Stimulated activated CD4-positive, alpha-beta T cell treated with anti-CD3 and anti-CD28 coated beads, TNF-alpha, amount 100 ng/mL, for 24 hours (primary cell): Measurements from ENCODE around the gene KCNQ1OT1.
"Not testable (repeated sequence)": the region's sequence is repeated elsewhere in the genome, so short reads cannot be mapped to it uniquely, and the experiment has no call there.

ENCODE experiments used
- DNase-seq, 3 experiments: peaks; one replicate each; pipeline ENCODE4 v3.0.0-alpha.2; 2020; ENCODE audit warnings: low read depth in 3 of 3

The KCNQ1OT1 gene

DNA sequence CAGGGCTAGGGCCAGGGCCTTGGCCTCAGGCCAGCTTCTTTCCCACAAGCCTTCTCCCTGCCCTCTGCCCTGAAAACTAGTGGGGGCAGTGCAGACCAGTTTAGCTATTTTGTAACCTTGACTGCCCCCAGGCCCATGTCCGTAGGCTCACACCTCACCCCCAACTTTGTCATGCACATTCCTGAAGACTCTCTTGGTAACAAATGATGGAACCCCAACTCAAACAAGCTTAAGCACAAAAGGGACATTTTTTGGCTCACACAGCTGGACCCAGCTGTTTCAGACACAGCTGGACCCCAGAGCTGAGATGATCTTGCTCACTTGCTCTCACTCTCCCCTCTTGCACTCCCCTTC lies 46.6 kb downstream of the KCNQ1OT1 start:
- DNase-seq, result no peak

DNA sequence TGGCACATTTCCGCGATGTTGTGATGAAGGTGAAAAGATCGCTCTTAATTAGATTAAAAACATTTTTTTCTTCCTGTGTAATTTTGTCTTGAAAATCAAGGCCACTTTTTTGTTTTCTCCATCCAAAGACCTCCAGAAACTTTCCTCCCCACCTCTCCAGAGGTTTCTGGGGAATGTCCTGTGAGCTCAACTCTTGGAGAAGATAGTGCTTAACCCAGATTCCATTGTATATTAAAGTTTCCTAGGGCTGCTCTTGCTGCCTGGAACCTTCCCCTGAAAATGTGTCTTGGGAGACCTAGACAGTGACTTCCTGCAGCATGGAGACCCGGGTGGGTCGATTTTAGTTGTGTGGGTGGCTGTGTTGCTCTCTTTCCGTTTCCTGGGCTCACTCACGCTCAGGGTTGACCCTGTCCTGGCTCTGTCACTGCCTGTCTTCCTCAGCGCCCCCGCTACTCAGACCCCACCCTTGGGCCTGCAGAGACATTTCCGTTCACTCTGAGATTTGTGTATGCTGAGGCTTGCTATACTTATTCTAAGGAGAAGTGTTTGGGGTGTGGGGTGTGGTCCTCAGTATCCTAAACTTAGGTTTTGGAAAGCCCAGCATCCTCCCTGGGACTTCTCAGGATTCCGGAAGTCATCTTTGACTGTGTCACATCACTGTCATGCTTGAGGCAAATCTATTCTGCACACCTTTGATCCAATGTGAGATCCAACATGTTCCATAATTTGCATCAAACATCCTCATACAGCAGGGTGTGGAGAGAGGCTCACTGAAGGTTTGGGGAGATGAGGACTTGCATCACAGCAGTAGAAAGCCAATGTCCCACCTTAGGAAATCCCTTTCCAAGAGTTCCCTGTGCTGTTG lies 47.2 kb downstream of the KCNQ1OT1 start:
- no peak for DNase-seq

DNA sequence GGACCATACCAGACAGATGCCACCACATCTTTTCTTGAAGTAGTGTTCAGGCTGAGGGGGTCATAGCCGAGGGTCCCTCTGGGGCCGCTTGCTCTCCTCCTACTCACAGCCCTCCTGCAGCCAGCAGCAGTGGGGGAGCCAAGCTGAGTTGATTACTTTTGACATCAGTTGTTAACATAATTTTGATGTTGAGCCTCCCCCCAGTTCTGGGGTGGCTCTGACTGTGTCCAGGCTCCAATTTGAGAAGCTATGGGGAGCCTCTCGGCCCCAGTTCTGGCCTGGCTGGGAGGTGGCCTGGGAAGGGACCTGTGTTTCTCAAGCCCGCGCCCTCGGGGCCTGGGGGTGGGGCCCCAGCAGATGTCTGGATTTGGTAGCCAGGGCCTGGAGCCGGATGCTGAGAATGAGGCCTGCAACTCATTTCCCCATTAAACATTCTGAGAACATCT lies 47.9 kb downstream of the KCNQ1OT1 start:
- DNase-seq, result no peak

DNA sequence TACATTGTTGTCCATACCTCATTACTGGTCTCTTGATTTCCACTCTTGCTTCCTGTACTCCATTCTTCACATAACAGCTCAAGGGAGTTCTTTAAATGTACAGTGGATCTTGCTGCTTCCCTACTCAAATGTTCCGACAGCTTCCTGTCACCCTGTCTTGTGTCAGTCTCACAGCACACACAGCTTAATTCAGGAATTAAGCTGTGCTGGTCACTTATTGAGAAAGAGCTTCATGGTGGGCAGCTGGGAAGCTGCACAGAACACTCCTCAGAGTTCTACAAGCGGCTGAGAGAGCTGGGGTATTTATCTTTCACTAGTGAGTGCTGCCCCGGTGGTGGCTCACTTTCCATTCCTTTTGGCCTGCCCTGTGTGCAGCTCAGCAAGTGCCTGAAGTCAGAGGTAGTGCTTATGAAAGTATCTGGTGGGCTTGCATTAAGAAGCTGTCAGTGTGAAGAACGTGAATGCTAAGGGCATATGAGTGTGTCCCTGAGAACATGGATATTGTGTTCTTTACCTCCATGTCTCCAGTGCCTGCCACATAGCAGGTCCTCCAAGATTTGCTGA lies 48.7 kb downstream of the KCNQ1OT1 start:
- DNase-seq, result no peak

DNA sequence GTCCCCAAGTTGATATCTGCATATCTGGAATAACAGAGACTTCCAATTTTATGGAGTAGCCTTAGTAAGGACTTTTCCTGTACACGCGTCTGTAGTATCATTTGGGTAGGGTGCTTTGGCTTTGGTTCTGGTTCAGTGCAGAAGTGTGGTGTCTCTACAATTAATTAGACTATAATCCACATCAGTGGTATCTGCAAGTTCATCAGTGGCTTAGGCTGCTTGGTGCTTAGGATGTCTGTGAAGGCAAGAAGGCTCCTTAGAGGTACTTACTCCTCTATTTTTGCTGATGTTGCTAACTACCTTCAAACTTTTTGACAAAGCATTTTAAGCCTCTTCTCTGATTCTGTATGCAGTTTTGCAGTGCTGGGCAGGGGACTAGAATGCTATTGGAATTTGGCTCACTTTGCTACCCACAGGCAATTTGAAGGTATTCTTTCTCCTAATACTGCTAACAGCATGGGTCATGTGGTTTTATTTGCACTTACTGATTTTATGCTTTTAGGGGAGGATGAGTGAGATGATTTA lies 49.4 kb downstream of the KCNQ1OT1 start:
- no peak for DNase-seq

DNA sequence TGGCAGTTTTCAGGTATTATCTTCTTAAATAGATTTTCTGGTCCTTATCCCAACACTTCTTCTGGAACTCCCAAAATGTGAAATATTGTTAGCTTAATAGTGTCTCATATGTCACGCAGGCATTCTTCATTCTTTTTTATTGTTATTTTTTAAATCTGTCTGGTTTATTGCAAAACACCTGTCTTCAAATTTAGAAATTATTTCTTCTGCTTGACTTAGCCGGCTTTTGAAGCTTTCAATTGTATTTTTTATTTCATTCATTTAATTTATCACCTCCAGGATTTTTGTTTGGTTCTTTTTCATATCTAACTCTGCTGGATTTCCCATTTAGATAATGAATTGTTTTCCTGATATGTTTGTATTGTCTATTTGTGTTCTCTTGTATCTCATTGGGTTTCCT lies 49.9 kb downstream of the KCNQ1OT1 start:
- DNase-seq, result no peak

DNA sequence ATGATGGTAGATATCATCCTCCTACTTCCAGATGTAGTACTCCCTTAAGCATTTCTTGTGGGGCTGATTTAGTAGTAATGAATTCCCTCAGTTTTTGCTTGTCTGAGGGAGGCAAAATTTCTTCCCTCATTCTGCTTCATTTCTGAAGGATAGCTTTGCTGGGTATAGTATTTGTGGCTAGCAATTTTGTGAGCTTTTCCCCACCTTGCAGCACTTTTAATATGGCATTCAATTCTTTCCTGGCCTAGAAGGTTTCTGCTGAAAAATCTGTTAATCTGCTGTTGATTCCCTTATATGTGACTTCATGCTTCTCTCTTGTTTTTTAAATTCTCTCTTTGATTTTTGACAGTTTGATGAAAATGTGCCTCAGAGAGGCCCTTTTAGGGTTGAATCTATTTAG lies 50.4 kb downstream of the KCNQ1OT1 start:
- DNase-seq, result no peak

DNA sequence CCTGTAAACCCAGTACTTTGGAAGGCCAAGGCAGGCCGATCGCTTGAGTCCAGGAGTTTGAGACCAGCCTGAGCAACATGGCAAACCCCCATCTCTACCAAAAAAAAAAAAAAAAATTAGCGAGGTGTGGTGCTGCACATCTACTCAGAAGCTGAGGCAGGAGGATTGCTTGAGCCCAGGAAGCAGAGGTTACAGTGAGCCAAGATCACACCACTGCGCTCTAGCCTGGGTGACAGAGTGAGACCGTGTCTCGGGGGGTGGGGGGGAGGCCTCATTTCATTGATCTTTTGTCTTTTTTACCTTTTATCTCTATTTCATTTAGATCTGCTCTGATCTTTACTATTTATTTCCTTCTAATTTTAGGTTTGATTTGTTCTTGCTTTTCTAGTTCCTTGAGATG lies 51.8 kb downstream of the KCNQ1OT1 start:
- no peak for DNase-seq

DNA sequence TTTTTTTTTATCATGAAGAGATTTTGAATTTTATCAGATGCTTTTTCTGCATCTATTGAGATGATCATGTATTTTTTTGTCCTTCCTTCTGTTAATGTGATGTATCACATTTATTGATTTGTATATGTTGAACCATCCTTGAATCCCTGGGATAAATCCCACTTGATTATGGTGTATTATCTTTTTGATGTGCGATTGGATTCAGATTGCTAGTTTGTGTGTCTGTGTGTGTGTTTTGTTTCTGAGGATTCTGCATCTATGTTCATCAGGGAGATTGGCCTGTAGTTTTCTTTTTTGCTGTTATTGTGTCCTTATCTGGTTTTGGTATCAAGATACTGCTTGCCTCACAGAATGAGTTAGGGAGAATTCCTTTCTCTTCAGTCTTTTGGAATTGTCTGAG lies 52.6 kb downstream of the KCNQ1OT1 start:
- DNase-seq, result no peak

DNA sequence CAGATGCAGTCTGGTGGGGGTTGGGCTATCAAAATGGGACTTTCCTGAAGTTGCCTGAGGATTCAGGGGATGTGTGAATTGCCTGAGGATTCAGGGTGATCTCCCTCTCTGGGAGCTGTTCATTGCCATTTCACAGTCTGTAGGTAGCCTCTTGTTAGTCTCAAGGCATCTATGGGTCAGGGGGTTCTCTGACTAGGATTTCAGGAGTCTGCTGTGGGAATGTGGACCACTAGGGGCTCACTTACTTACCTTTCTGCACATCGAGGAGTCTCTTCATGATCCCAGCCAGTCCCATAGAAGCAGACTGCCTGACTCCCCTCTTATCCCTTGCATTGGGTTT lies 54.0 kb downstream of the KCNQ1OT1 start:
- DNase-seq, result no peak

DNA sequence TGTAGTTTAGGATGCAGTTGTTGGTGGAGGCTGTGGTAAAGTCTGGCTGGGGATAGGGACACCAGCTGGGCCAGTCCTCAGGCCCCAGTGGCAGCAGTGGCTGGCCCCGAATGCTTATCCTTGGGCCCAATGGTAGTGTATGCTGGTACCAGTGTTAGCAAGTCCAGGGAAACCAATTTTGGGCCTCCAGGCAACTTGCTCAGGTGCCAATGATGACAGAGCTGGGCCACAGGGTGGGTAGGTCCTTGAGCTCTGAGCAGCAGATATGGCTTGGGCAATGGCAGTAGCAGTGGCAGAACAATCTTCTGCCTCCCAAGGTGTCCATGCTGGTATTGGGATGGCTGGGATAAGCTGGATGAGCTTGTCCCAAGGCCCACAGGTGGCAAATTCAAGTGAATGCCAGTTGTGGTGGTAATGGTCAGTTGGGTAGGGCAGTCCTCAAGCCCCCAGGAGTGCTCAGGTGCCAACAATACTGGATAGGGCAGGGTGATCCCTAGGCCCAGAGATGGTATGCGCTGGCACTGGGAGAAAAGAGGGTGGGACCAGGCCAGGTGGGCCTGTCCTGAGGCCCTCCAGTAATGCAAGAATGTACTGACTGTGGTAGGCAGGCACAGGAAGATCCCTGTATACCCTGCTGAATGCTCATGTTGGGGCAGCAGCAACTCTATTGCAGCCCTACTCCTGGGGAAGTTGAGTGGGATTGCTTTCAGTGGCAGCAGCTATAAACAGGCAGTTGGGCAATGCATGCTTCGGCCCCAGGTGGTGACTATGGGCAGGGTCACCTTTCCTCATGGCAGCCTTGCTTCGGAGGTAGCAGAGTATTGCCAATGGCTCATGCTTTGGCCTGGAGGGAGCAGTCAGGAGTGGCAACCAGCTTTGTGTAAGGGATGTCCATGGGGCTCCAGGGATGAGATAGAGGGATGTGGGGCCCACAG lies 54.7 kb downstream of the KCNQ1OT1 start:
- no peak for DNase-seq

DNA sequence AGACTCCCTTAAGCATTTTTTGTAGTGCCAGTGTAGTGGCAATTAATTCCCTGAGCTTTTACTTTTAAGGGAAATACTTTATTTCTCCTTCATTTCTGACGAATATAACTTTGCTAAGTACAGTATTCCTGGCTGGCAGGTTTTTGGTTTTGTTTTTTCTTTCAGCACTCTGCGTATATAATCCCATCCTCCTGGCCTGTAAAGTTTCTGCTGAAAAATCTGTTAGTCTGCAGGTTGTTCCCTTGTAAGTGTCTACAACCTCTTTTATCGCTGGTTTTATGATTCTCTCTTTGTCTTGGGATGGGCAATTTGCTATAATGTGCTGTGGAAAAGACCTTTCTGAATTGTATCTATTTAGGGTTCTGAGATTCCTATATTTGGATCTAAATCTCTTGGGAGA lies 56.0 kb downstream of the KCNQ1OT1 start:
- no peak for DNase-seq

DNA sequence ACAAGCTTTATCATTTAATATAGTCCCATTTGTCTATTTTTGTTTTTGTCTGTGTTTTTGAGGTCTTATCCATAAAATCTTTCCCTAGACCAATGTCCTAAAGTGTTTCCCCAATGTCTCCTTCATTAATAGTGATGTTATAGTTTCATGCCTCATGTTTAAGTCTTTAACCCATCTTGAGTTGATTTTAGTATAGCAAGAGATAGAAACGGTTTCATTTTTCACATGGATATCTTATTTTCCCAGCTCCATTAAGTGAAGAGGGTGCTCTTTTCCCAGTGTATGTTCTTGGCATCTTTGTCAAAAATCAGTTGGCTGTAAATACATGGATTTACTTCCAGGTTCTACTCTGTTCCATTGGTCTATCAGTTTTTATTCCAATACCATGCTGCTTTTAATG lies 58.2 kb downstream of the KCNQ1OT1 start:
- no peak for DNase-seq

DNA sequence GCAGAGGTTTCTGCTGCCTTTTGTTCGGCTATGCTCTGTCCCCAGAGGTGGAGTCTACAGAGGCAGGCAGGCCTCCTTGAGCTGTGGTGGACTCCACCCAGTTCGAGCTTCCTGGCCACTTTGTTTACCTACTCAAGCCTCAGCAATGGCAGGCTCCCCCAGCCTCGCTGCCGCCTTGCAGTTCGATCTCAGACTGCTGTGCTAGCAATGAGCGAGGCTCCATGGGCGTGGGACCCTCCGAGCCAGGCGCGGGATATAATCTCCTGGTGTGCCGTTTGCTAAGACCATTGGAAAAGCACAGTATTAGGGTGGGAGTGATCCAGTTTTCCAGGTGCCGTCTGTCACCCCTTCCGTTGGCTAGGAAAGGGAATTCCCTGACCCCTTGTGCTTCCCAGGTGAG lies 60.0 kb downstream of the KCNQ1OT1 start:
- DNase-seq, result not testable (repeated sequence)

DNA sequence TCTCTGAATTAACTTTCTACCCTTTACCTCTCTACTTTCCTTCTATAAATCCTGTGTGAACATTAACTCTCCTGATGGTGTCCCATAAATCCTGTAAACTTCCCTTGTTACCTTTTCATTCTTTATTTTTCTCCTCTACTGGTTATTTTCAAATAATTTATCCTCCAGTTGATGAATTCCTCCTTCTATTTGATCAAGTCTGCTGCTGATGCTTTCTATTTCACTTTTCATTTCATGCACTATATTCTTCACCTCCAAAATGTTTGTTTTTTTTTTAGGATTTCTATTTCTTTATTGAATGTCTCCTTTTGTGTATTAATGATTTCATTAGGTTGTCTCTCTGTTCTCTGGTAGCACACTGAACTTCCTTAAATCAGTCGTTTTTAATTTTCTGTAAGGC lies 68.6 kb downstream of the KCNQ1OT1 start:
- DNase-seq, result no peak

DNA sequence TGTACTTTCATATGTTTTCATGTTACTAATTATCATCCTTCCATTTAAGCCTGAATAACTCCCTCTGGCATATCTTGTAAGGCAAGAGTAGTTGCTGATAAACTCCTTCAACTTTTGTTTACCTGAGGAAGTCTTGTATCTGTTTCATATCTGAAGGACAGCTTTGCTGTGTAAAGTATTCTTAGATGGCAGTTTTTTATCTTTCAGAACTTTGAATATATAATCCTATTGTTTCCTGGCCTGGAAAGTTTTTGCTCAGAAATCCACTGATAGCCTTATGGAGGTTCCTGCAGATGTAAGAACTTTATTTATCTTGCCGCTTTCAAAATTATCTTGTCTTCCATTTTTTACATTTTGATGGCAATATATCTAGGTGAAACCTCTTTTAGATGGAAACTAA lies 69.1 kb downstream of the KCNQ1OT1 start:
- DNase-seq, result no peak

DNA sequence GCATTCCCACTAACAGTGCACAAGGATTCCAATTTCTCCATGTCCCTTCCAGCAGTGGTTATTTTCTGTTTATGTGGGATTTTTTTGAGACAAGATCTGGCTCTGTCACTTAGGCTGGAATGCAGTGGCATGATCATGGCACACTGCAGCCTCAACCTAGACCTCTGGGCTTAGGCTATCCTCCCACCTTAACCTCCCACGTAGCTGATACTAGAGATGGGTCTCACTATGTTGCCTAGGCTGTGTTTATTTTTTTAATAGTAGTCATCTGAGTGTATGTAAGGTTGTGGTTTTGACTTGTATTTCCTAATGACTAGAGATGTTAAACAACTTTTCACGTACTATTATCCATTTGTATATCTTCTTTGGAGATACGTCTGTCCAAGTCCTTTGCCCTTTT lies 74.6 kb downstream of the KCNQ1OT1 start:
- no peak for DNase-seq

DNA sequence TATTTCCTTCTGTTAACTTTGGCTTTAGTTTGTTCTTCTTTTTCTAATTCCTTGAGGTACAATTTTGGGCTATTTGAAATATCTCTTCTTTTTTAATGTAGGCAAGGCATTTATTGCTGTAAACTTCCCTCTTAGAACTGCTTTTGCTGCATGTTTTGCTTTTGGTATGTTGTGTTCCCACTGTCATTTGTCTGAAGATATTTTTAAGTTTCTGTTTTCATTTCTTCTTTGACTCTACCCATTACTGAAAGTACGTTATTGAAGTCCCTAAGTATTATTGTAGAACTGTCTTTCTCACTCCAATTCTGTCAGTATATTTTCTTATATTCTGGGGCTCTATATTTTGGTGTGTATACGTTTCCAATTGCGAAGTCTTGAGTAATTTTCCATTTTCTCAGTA lies 77.9 kb downstream of the KCNQ1OT1 start:
- no peak for DNase-seq

DNA sequence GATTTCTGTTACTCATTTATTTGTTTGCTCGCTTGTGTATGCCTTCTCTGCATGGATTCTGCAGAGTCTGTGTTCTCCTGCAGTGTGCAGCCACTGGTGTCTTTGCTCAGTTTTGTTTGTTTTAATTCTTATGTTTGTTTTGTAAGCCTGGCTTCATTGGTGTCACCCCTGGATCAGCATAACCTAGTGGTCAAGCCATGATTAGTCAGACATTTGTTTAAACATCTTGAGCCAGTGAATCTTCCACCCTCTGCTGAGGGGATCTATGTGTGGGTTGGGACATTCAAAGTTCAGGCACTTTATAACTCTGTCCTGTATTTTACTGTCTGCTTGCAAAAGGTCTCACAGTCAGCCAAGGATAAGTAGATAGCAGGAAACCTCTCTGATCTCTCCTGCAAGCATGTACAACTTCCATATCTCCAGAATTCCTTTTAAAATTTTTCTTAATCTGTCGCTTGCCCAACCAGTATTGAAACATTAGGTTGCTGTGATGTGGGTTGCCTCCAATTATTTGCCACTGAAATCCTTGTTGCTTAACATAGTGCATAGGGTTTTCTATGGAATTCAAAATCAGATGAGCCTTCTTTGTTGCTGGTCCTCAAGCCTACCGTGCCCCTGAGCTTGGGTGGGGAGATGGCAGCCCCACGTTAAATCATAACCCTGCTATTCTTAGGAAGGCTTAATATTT lies 86.8 kb downstream of the KCNQ1OT1 start:
- no peak for DNase-seq

DNA sequence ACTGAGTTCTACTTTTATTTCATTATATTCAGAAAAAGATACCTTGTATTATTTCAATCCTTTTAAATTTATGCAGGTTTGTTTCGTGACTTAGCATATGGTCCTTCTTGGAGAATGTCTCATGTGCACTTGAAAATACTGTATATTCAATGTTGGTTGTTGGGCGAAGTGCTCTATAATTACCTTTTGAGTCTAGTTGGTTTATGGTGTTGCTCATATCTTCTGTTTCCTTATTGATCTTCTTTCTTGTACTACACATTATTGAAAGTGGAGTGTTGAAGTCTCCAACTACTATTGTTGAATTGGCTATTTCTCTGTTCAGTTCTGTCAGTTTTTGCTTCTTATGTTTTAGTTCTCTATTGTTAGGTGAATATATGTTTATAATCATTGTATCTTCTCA lies 90.4 kb downstream of the KCNQ1OT1 start:
- no peak for DNase-seq

DNA sequence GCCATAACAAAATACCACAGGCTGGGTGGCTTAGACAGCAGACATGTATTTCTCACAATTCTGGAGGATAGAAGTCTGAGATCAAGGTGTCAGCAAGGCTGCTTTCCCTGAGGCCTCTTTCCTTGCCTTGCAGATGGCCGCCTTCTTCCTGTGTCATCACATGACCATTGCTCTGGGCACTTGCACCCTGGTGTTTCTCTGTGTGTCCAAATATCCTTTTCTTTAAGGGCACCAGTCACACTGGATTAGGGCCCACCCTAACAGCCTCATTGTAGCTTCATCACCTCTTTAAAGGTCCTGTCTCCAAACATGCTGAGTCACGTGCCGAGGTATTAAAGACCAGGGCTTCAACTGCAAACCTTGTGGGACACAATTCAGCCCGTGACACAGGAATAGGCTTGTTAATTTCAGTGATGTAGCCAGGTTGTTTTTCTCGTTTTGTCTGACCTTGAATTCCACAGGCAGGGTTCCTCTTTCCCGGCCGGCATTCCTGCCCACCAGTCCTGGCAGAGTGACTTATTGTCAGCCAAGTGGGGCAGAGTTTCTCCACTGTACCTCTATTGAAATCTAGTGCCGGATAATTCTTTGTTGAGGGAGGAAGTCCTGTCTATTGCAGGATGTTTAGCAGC lies 100.1 kb downstream of the KCNQ1OT1 start:
- DNase-seq, result no peak
